ENCODE measurements around the gene ACSM5.

Gene ACSM5

GRCh38 chr16:20409398-20410120 is at the start of gene ACSM5:
TSS of gene ACSM5 (plus strand) at chr16:20409534. CDS start at chr16:20411485, 1,951 bp downstream.
- no peak for DNase-seq (ENCODE audit: low spot score in 2 of 2)
- peaks cover 9% of the 10 kb centered on the region for H3K27me3 Mint-ChIP-seq

GRCh38 chr16:20359997-20360396 is 49.3 kb upstream of the ACSM5 start:
- Mint-ChIP-seq H3K27ac (ENCODE audit: low read depth) (no peak overlapping the region), H3K4me3 (no peak overlapping the region), H3K27me3 (peaks cover 31% of the 10 kb centered on the region), H3K4me1 (no peaks in the 10 kb centered on the region), H3K9me3 (peaks cover 3% of the 10 kb centered on the region), H3K36me3 (ENCODE audit: insufficient read depth) (no peaks in the 10 kb centered on the region)
- no peak for ATAC-seq (replicated peaks; ENCODE audit: extremely low read depth, poor library complexity, severe bottlenecking)
- DNase-seq (ENCODE audit: low spot score in 2 of 2): no peak

More at GRCh38 chr16:20409398-20410120, at the start of gene ACSM5:
- Mint-ChIP-seq H3K4me3 (no peak within 1 kb of the TSS), H3K4me1 (no peaks in the 10 kb centered on the region), H3K27ac (ENCODE audit: low read depth) (no peak within 1 kb of the TSS), H3K36me3 (ENCODE audit: insufficient read depth) (no peaks in the 10 kb centered on the region), H3K9me3 (no peaks in the 10 kb centered on the region)
- ATAC-seq (replicated peaks; ENCODE audit: extremely low read depth, poor library complexity, severe bottlenecking): no peak

- no peaks in the 10 kb centered on the region for H3K36me3 Mint-ChIP-seq (ENCODE audit: insufficient read depth)
- ATAC-seq (replicated peaks; ENCODE audit: extremely low read depth, poor library complexity, severe bottlenecking) (no peak), DNase-seq (ENCODE audit: low spot score in 2 of 2) (no peak)
- no peaks in the 10 kb centered on the region for H3K4me1 Mint-ChIP-seq
- H3K9me3 Mint-ChIP-seq: no peaks in the 10 kb centered on the region
- H3K27ac Mint-ChIP-seq (ENCODE audit: low read depth): no peak overlapping the region
- H3K27me3 Mint-ChIP-seq: peaks cover 22% of the 10 kb centered on the region
- H3K4me3 Mint-ChIP-seq: no peak overlapping the region
Measured at GRCh38 chr16:20363191-20363590, 46.1 kb upstream of the ACSM5 start.

- no peak for DNase-seq (ENCODE audit: low spot score in 2 of 2)
- Mint-ChIP-seq H3K9me3 (no peaks in the 10 kb centered on the region), H3K27me3 (peaks cover 25% of the 10 kb centered on the region), H3K36me3 (ENCODE audit: insufficient read depth) (no peaks in the 10 kb centered on the region), H3K4me3 (no peak overlapping the region), H3K27ac (ENCODE audit: low read depth) (no peak overlapping the region), H3K4me1 (no peaks in the 10 kb centered on the region)
- no peak for ATAC-seq (replicated peaks; ENCODE audit: extremely low read depth, poor library complexity, severe bottlenecking)
Measured at GRCh38 chr16:20364051-20364450, 45.3 kb upstream of the ACSM5 start.

- no peak overlapping the region for H3K27ac Mint-ChIP-seq (ENCODE audit: low read depth)
- no peaks in the 10 kb centered on the region for H3K9me3 Mint-ChIP-seq
- peaks cover 16% of the 10 kb centered on the region for H3K27me3 Mint-ChIP-seq
- H3K4me1 Mint-ChIP-seq: no peaks in the 10 kb centered on the region
- ATAC-seq (replicated peaks; ENCODE audit: extremely low read depth, poor library complexity, severe bottlenecking) (no peak), DNase-seq (ENCODE audit: low spot score in 2 of 2) (no peak)
- no peak overlapping the region for H3K4me3 Mint-ChIP-seq
- H3K36me3 Mint-ChIP-seq (ENCODE audit: insufficient read depth): no peaks in the 10 kb centered on the region
Measured at GRCh38 chr16:20369452-20370054, 39.8 kb upstream of the ACSM5 start.

GRCh38 chr16:20372701-20373100 is 36.6 kb upstream of the ACSM5 start:
- Mint-ChIP-seq H3K9me3 (no peaks in the 10 kb centered on the region), H3K27ac (ENCODE audit: low read depth) (no peak overlapping the region), H3K27me3 (peaks cover 17% of the 10 kb centered on the region), H3K4me3 (no peak overlapping the region), H3K4me1 (no peaks in the 10 kb centered on the region), H3K36me3 (ENCODE audit: insufficient read depth) (no peaks in the 10 kb centered on the region)
- DNase-seq (ENCODE audit: low spot score in 2 of 2): no peak
- no peak for ATAC-seq (replicated peaks; ENCODE audit: extremely low read depth, poor library complexity, severe bottlenecking)

GRCh38 chr16:20377181-20377580 is 32.2 kb upstream of the ACSM5 start:
- H3K9me3 Mint-ChIP-seq: no peaks in the 10 kb centered on the region
- peaks cover 19% of the 10 kb centered on the region for H3K27me3 Mint-ChIP-seq
- DNase-seq (ENCODE audit: low spot score in 2 of 2) (no peak), ATAC-seq (replicated peaks; ENCODE audit: extremely low read depth, poor library complexity, severe bottlenecking) (no peak)
- H3K4me3 Mint-ChIP-seq: no peak overlapping the region
- no peak overlapping the region for H3K27ac Mint-ChIP-seq (ENCODE audit: low read depth)
- H3K4me1 Mint-ChIP-seq: no peaks in the 10 kb centered on the region
- no peaks in the 10 kb centered on the region for H3K36me3 Mint-ChIP-seq (ENCODE audit: insufficient read depth)

GRCh38 chr16:20380782-20381181 is 28.6 kb upstream of the ACSM5 start:
- Mint-ChIP-seq H3K27me3 (peaks cover 16% of the 10 kb centered on the region), H3K27ac (ENCODE audit: low read depth) (no peak overlapping the region), H3K36me3 (ENCODE audit: insufficient read depth) (peaks cover 1% of the 10 kb centered on the region), H3K4me1 (peaks cover 5% of the 10 kb centered on the region), H3K4me3 (no peak overlapping the region), H3K9me3 (no peaks in the 10 kb centered on the region)
- DNase-seq (ENCODE audit: low spot score in 2 of 2) (no peak), ATAC-seq (replicated peaks; ENCODE audit: extremely low read depth, poor library complexity, severe bottlenecking) (no peak)

- Mint-ChIP-seq H3K36me3 (ENCODE audit: insufficient read depth) (peaks cover 1% of the 10 kb centered on the region), H3K4me1 (peaks cover 5% of the 10 kb centered on the region), H3K9me3 (no peaks in the 10 kb centered on the region), H3K4me3 (no peak overlapping the region), H3K27ac (ENCODE audit: low read depth) (no peak overlapping the region), H3K27me3 (peaks cover 20% of the 10 kb centered on the region)
- ATAC-seq (replicated peaks; ENCODE audit: extremely low read depth, poor library complexity, severe bottlenecking) (no peak), DNase-seq (ENCODE audit: low spot score in 2 of 2) (no peak)
Measured at GRCh38 chr16:20382202-20382948, 27.0 kb upstream of the ACSM5 start.

GRCh38 chr16:20383106-20384029 is 26.0 kb upstream of the ACSM5 start:
- ATAC-seq (replicated peaks; ENCODE audit: extremely low read depth, poor library complexity, severe bottlenecking) (peak; percentile 49), DNase-seq (ENCODE audit: low spot score in 2 of 2) (peak in 1 of 2 donors; percentile 9)
- no peak overlapping the region for H3K4me3 Mint-ChIP-seq

GRCh38 chr16:20385844-20386832 is 23.2 kb upstream of the ACSM5 start:
- ATAC-seq (replicated peaks; ENCODE audit: extremely low read depth, poor library complexity, severe bottlenecking): no peak
- H3K36me3 Mint-ChIP-seq (ENCODE audit: insufficient read depth): peaks cover 1% of the 10 kb centered on the region

More at GRCh38 chr16:20383106-20384029, 26.0 kb upstream of the ACSM5 start:
- Mint-ChIP-seq H3K27me3 (peaks cover 22% of the 10 kb centered on the region), H3K9me3 (no peaks in the 10 kb centered on the region), H3K27ac (ENCODE audit: low read depth) (no peak overlapping the region), H3K36me3 (ENCODE audit: insufficient read depth) (peaks cover 1% of the 10 kb centered on the region), H3K4me1 (peaks cover 5% of the 10 kb centered on the region)

More at GRCh38 chr16:20385844-20386832, 23.2 kb upstream of the ACSM5 start:
- peaks cover 12% of the 10 kb centered on the region for H3K27me3 Mint-ChIP-seq
- no peaks in the 10 kb centered on the region for H3K9me3 Mint-ChIP-seq
- H3K4me3 Mint-ChIP-seq: no peak overlapping the region
- peak; percentile 14 to 37 for DNase-seq (ENCODE audit: low spot score in 2 of 2)
- H3K27ac Mint-ChIP-seq (ENCODE audit: low read depth): no peak overlapping the region
- H3K4me1 Mint-ChIP-seq: peaks cover 5% of the 10 kb centered on the region

Data from central memory CD8-positive, alpha-beta T cell (primary cell).